HepG2 (cell line): ENCODE measurements around the gene EPHA2. TPM values are rescaled to one million over a fixed set of nuclear protein-coding genes. Genes with fewer than 3 reads are reported as not detected.

Experiments used
- ARNTL ChIP-seq: sonication (generic); formaldehyde crosslinking; IDR thresholded peaks from 2 replicates; pipeline ENCODE4 v1.4.0; 2020; ENCODE audit warnings: mild to moderate bottlenecking, missing genetic modification reagents
- ASH2L ChIP-seq: fragments of 300-600, 200-600 bp; sonication (generic); IDR thresholded peaks from 2 replicates; pipeline ENCODE4 v1.7.0; 2017; ENCODE audit warnings: low read depth, mild to moderate bottlenecking, moderate library complexity, mixed read lengths, low read length; ENCODE audit not compliant: insufficient read length
- DR1 ChIP-seq: sonication (generic); formaldehyde crosslinking; IDR thresholded peaks from 2 replicates; pipeline ENCODE4 v1.8.0; 2021; ENCODE audit warnings: mild to moderate bottlenecking, missing genetic modification reagents, inconsistent platforms
- EEA1 ChIP-seq: sonication (generic); formaldehyde crosslinking; IDR thresholded peaks from 2 replicates; pipeline ENCODE4 v1.5.1; 2020; ENCODE audit warnings: mild to moderate bottlenecking, missing genetic modification reagents, borderline replicate concordance
- MIXL1 ChIP-seq: IDR thresholded peaks from 2 replicates; pipeline ENCODE4 v1.6.1; 2016
- RBM39 ChIP-seq: fragments of 200-400 bp; formaldehyde crosslinking; IDR thresholded peaks from one replicate; pipeline ENCODE4 v1.6.1; 2018; ENCODE audit warnings: antibody characterized with exemption, mild to moderate bottlenecking, low read depth, low read length; ENCODE audit not compliant: poor library complexity, severe bottlenecking
- REST ChIP-seq, 2 experiments: IDR thresholded peaks; 2 replicates each; pipeline ENCODE4 v1.6.1; 2011 to 2012; ENCODE audit warnings: low read length in 2 of 2, borderline replicate concordance in 1 of 2, low read depth in 1 of 2, mild to moderate bottlenecking in 1 of 2, moderate library complexity in 1 of 2
- SKIL ChIP-seq: sonication (generic); formaldehyde crosslinking; IDR thresholded peaks from 2 replicates; pipeline ENCODE4 v1.8.0; 2022; ENCODE audit warnings: missing genetic modification reagents, mild to moderate bottlenecking, moderate library complexity, borderline replicate concordance
- SMAD3 ChIP-seq: sonication (generic); formaldehyde crosslinking; IDR thresholded peaks from 2 replicates; pipeline ENCODE4 v1.4.0; 2020; ENCODE audit warnings: missing genetic modification reagents
- SOX5 ChIP-seq: IDR thresholded peaks from 2 replicates; pipeline ENCODE4 v1.6.1; 2016; ENCODE audit warnings: borderline replicate concordance
- SPEN ChIP-seq: sonication (generic); formaldehyde crosslinking; IDR thresholded peaks from 2 replicates; pipeline ENCODE4 v1.5.1; 2020; ENCODE audit warnings: low read depth, mild to moderate bottlenecking, missing genetic modification reagents
- ZBTB37 ChIP-seq: sonication (generic); formaldehyde crosslinking; IDR thresholded peaks from 2 replicates; pipeline ENCODE4 v1.4.0; 2020; ENCODE audit warnings: mild to moderate bottlenecking, missing genetic modification reagents
- ZNF33A ChIP-seq: sonication (generic); formaldehyde crosslinking; IDR thresholded peaks from 2 replicates; pipeline ENCODE4 v1.5.1; 2020; ENCODE audit warnings: missing genetic modification reagents, mild to moderate bottlenecking, moderate library complexity, borderline replicate concordance
- ZNF672 ChIP-seq: sonication (generic); formaldehyde crosslinking; IDR thresholded peaks from 2 replicates; pipeline ENCODE4 v1.8.1; 2022; ENCODE audit warnings: missing genetic modification reagents
- ZNF770 ChIP-seq: sonication (generic); formaldehyde crosslinking; IDR thresholded peaks from 2 replicates; pipeline ENCODE4 v1.5.0; 2020; ENCODE audit warnings: mild to moderate bottlenecking, missing genetic modification reagents
- ZNF776 ChIP-seq: sonication (generic); formaldehyde crosslinking; IDR thresholded peaks from 2 replicates; pipeline ENCODE4 v1.4.0; 2020; ENCODE audit warnings: mild to moderate bottlenecking, missing genetic modification reagents
- ZNF792 ChIP-seq: IDR thresholded peaks from 2 replicates; pipeline ENCODE4 v1.6.1; 2016
- ZNF883 ChIP-seq: sonication (generic); formaldehyde crosslinking; IDR thresholded peaks from 2 replicates; pipeline ENCODE4 v1.5.1; 2020; ENCODE audit warnings: mild to moderate bottlenecking, missing genetic modification reagents; ENCODE audit errors: not compliant biosample characterization
- polyA plus RNA-seq, 8 experiments: library from polyadenylated mRNA; depleted of rRNA in 3 of 8; stranded (reverse) in 7 of 8; unstranded in 1 of 8; fragments of >200 nt; fragmentation: Illumina TruSeq in 4 of 8; extraction: Trizol in 4 of 8; gene quantifications; 2 replicates each; pipeline versions ENCODE4 v1.2.1 to v1.2.3, GENCODE V29; 2011 to 2016; ENCODE audit warnings: low read depth in 4 of 8, missing spikeins in 1 of 8, mixed read lengths in 1 of 8; ENCODE audit not compliant: insufficient read depth in 1 of 8
- total RNA-seq, 5 experiments: library from RNA; depleted of rRNA; stranded (reverse); fragments of >200 nt; fragmentation: Illumina TruSeq; extraction: Trizol; gene quantifications; 2 replicates each; pipeline ENCODE4 v1.2.3, GENCODE V29; 2016; ENCODE audit warnings: low read depth in 1 of 5

The EPHA2 gene
- total and polyA plus RNA-seq, 2 of the 13 experiments (the other 11 are each of a cell fraction or from before 2014, with no cell fraction given), result 33.6 to 53.6 TPM

- TF ChIP-seq SPEN (CRISPR knock-in tag) (peak; percentile 16; the same call in 1 of the 2 replicates), ASH2L (no peak), ZNF672 (CRISPR knock-in tag) (no peak), ZNF792 (CRISPR knock-in tag) (peak; percentile 22; the same call in 1 of the 2 replicates), ARNTL (CRISPR knock-in tag) (peak; percentile 55; the same call in 1 of the 2 replicates), ZBTB37 (no peak), SOX5 (CRISPR knock-in tag) (peak; percentile 77; the same call in 1 of the 2 replicates), MIXL1 (no peak), ZNF33A (CRISPR knock-in tag) (no peak), ZNF770 (CRISPR knock-in tag) (peak; percentile 26; the same call in 1 of the 2 replicates), RBM39 (no peak), SMAD3 (CRISPR knock-in tag) (no peak), EEA1 (CRISPR knock-in tag) (no peak), REST (IDR thresholded peaks at IDR 0.05; ENCODE audit: borderline replicate concordance in 1 of 2, low read depth in 1 of 2, low read length in 2 of 2) (no peak), ZNF776 (CRISPR knock-in tag) (no peak), SKIL (CRISPR knock-in tag) (peak; percentile 83), DR1 (no peak), ZNF883 (CRISPR knock-in tag) (no peak)
Measured at GRCh38 chr1:16145030-16145661, 10.7 kb downstream of the EPHA2 start (continued).
